ENCODE data around the gene SP140. TPM values are rescaled to one million over a fixed set of nuclear protein-coding genes. Genes with fewer than 3 reads are reported as not detected.

SP140 gene
- total RNA-seq, 2 experiments from 2014 or later, result 51.2 to 55.1 TPM

DNA sequence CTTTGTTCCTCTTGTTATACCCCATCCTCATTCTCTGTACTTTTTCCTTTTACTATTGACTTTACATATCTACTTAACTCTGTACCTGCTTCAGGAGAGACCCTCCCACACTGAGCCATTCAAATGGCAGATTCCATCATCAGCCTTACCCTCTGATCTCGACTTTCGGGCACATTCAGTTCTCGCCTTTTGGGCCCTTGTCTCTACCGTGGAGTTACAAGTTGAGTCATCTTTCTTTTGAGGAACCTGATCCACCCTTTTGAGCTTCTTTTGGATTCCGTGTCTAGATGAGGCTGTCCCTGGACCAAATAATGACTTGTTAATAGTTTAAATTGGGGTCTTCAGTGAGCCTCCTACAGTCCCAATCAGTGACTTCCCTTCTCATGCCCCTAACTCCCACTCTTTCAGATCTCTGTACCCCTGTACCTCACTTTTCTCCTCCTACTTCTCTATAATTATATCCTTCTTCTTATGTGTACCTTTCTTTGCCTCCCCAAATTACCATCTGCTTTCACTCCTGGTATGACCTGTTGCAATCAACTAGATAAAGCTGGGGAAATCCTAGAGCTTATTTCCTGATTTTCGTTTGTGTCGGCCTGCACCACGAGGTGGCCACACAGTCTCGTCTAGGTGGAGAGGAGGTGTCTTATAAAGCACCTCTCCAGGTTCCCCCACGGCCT is 23.0 kb upstream of the SP140 start:
- peaks cover 0 to 10% of the 10 kb centered on the region in 2 experiments for H3K9me3 ChIP-seq (ENCODE audit: control insufficient read depth in 1 of 2, insufficient read depth in 1 of 2, low read length in 2 of 2)
- Mint-ChIP-seq H3K27me3 (no peaks in the 10 kb centered on the region), H3K9me3 (no peaks in the 10 kb centered on the region), H3K27ac (peak overlapping the region; percentile 37), H3K4me1 (ENCODE audit: low read depth) (peaks cover 18% of the 10 kb centered on the region), H3K36me3 (ENCODE audit: low read depth) (no peaks in the 10 kb centered on the region), H3K4me3 (no peak overlapping the region)
- no peaks in the 10 kb centered on the region for H3K27me3 ChIP-seq (ENCODE audit: control insufficient read depth in 1 of 2, insufficient read depth in 2 of 2, low read length in 2 of 2)
- POLR2A ChIA-PET, result interaction anchor here (0.6 to 1.4 kb wide), 3 partner anchors 17 to 411 kb away, joined by 3 to 6 read pairs (median 4); partner anchors contain the start of gene SP110
- DNase-seq (peak in 4 of 14 experiments; percentile 18 to 56 (median 46)), ATAC-seq (ENCODE audit: poor library complexity) (peak; percentile 48)
- H3K27ac ChIP-seq (ENCODE audit: low read depth in 1 of 2, low read length in 2 of 2), result no peak overlapping the region
- peaks cover 92% of the 10 kb centered on the region for H3K36me3 ChIP-seq (ENCODE audit: insufficient read depth, low read length)
- CTCF ChIA-PET, result interaction anchor here (1.1 to 1.6 kb wide), 2 partner anchors 12 to 32 kb away, joined by 3 to 4 read pairs; no protein-coding TSS in a partner anchor
- H3K4me3 ChIP-seq (ENCODE audit: low read length), result no peak overlapping the region
- intact Hi-C loops (cut with DNase I, micrococcal nuclease), result no loop called here
- H3K4me1 ChIP-seq (ENCODE audit: insufficient read depth, low read length), result no peaks in the 10 kb centered on the region
- TF ChIP-seq, protein P1, sequence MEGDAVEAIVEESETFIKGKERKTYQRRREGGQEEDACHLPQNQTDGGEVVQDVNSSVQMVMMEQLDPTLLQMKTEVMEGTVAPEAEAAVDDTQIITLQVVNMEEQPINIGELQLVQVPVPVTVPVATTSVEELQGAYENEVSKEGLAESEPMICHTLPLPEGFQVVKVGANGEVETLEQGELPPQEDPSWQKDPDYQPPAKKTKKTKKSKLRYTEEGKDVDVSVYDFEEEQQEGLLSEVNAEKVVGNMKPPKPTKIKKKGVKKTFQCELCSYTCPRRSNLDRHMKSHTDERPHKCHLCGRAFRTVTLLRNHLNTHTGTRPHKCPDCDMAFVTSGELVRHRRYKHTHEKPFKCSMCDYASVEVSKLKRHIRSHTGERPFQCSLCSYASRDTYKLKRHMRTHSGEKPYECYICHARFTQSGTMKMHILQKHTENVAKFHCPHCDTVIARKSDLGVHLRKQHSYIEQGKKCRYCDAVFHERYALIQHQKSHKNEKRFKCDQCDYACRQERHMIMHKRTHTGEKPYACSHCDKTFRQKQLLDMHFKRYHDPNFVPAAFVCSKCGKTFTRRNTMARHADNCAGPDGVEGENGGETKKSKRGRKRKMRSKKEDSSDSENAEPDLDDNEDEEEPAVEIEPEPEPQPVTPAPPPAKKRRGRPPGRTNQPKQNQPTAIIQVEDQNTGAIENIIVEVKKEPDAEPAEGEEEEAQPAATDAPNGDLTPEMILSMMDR (IDR thresholded peaks at IDR 0.05), result no peak

DNA sequence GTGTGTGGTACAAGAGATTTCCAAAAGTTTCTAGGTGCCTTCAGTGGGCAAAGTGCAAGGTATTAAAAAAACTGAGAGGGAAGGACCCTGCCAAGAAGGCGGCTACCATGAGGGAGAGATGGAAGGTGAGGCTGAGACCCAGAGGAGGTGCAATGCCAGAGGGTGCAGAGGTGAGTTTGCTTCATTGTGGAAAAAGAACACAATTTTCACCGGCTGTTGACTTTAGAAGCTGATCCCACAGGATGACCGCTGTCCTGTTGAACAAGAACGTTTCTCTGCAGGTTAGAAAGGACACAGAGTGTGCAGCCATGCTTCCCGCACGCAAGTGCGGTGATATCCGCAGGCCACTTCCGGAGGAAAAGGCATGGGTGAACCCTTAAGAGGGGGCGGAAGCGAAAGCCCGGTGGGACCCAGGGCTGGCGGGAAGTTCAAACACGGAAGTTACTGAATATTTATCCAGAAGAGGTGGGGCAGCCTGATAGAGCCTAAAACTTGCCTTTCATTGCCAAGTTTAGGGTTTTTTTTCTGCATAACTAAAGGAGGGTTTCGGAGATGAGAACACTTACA is 22.3 kb upstream of the SP140 start:
- peaks cover 18% of the 10 kb centered on the region for H3K4me1 Mint-ChIP-seq (ENCODE audit: low read depth)
- POLR2A ChIA-PET, result interaction anchor here (1.3 kb wide), 1 partner anchor 16 kb away, joined by 6 read pairs; the partner anchor contains the start of gene SP110
- ATAC-seq (ENCODE audit: poor library complexity) (no peak), DNase-seq (peak in 4 of 14 experiments; percentile 6 to 53 (median 34))
- peaks cover 93% of the 10 kb centered on the region for H3K36me3 ChIP-seq (ENCODE audit: insufficient read depth, low read length)
- peak overlapping the region; percentile 37 for H3K27ac Mint-ChIP-seq
- no peak overlapping the region for H3K4me3 ChIP-seq (ENCODE audit: low read length)
- H3K4me3 Mint-ChIP-seq, result no peak overlapping the region
- H3K9me3 Mint-ChIP-seq, result no peaks in the 10 kb centered on the region
- TF ChIP-seq, protein P1 (IDR thresholded peaks at IDR 0.05), result no peak
- CTCF ChIA-PET, result interaction anchor here (1.1 to 1.6 kb wide), 2 partner anchors 12 to 33 kb away, joined by 3 to 4 read pairs; no protein-coding TSS in a partner anchor
- H3K27me3 Mint-ChIP-seq, result no peaks in the 10 kb centered on the region
- H3K27ac ChIP-seq (ENCODE audit: low read depth in 1 of 2, low read length in 2 of 2), result no peak overlapping the region
- H3K4me1 ChIP-seq (ENCODE audit: insufficient read depth, low read length), result no peaks in the 10 kb centered on the region
- H3K27me3 ChIP-seq (ENCODE audit: control insufficient read depth in 1 of 2, insufficient read depth in 2 of 2, low read length in 2 of 2), result no peaks in the 10 kb centered on the region
- intact Hi-C loops (cut with DNase I, micrococcal nuclease), result no loop called here
- H3K9me3 ChIP-seq (ENCODE audit: control insufficient read depth in 1 of 2, insufficient read depth in 1 of 2, low read length in 2 of 2), result peaks cover 0 to 4% of the 10 kb centered on the region in 2 experiments
- H3K36me3 Mint-ChIP-seq (ENCODE audit: low read depth), result no peaks in the 10 kb centered on the region

DNA sequence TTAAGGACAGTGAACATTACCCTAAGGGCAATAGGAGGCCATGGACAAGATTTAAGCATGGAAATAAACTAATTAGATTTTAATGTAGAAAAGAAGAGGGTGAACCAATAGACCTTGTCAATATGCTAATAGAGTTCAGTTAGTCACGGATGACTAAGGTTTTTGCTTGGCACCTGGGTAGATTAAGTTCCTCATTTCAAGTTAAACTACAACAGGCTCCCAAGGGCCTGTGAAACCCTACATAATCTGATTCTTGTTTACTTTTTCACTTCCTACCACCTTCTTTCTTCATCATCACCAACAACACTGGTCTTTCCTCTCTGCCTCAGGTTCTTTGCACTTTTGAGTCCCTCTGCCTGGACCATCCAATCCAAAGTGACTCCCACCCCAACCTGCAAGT is 20.5 kb upstream of the SP140 start:
- H3K9me3 Mint-ChIP-seq, result no peaks in the 10 kb centered on the region
- intact Hi-C loops (cut with DNase I, micrococcal nuclease), result no loop called here
- H3K4me3 ChIP-seq (ENCODE audit: low read length), result no peak overlapping the region
- no peaks in the 10 kb centered on the region for H3K27me3 ChIP-seq (ENCODE audit: control insufficient read depth in 1 of 2, insufficient read depth in 2 of 2, low read length in 2 of 2)
- TF ChIP-seq, protein P1 (IDR thresholded peaks at IDR 0.05), result no peak
- CTCF ChIA-PET, result no interaction called here
- no peak overlapping the region for H3K4me3 Mint-ChIP-seq
- no peak for DNase-seq
- H3K27me3 Mint-ChIP-seq, result no peaks in the 10 kb centered on the region
- H3K27ac Mint-ChIP-seq, result peak overlapping the region; percentile 34
- POLR2A ChIA-PET, result interaction anchor here (4.3 kb wide), 1 partner anchor 14 kb away, joined by 21 read pairs; the partner anchor contains the start of gene SP110
- H3K4me1 Mint-ChIP-seq (ENCODE audit: low read depth), result peaks cover 18% of the 10 kb centered on the region
- peaks cover 4% of the 10 kb centered on the region for H3K4me1 ChIP-seq (ENCODE audit: insufficient read depth, low read length)
- H3K36me3 Mint-ChIP-seq (ENCODE audit: low read depth), result no peaks in the 10 kb centered on the region
- H3K9me3 ChIP-seq (ENCODE audit: control insufficient read depth in 1 of 2, insufficient read depth in 1 of 2, low read length in 2 of 2), result no peaks in the 10 kb centered on the region
- peaks cover 96% of the 10 kb centered on the region for H3K36me3 ChIP-seq (ENCODE audit: insufficient read depth, low read length)
- H3K27ac ChIP-seq (ENCODE audit: low read depth in 1 of 2, low read length in 2 of 2), result no peak overlapping the region
- no peak for ATAC-seq (ENCODE audit: poor library complexity)
